K562 (cell line): ENCODE data around the gene RPTOR. TPM values are rescaled to one million over a fixed set of nuclear protein-coding genes. Genes with fewer than 3 reads are reported as not detected.

Experiments
- CHCHD3 ChIP-seq: fragments of 250-450 bp; sonication (Bioruptor Pico); IDR thresholded peaks from 2 replicates; pipeline ENCODE4 v2.1.2; 2022; ENCODE audit warnings: mild to moderate bottlenecking
- CREB5 ChIP-seq: fragments of 250-450 bp; sonication (Bioruptor Pico); IDR thresholded peaks from 2 replicates; pipeline ENCODE4 v1.5.0; 2020; ENCODE audit warnings: mild to moderate bottlenecking
- GTF3C2 ChIP-seq: IDR thresholded peaks from 3 replicates; pipeline ENCODE4 v1.6.1; 2011; ENCODE audit warnings: borderline replicate concordance, mild to moderate bottlenecking, moderate library complexity; ENCODE audit not compliant: insufficient read length; ENCODE audit errors: extremely low read depth
- HMGXB4 ChIP-seq: sonication (generic); formaldehyde crosslinking; IDR thresholded peaks from 2 replicates; pipeline ENCODE4 v1.8.1; 2023; ENCODE audit warnings: mild to moderate bottlenecking, missing genetic modification reagents
- ILF3 ChIP-seq: fragments of 450-650 bp; IDR thresholded peaks from 2 replicates; pipeline ENCODE4 v1.6.1; 2018; ENCODE audit warnings: antibody characterized with exemption, mild to moderate bottlenecking, moderate library complexity, borderline replicate concordance
- JUN ChIP-seq, 2 experiments: sonication (generic) in 1 of 2; formaldehyde crosslinking in 1 of 2; IDR thresholded peaks; 2 replicates each; pipeline versions ENCODE4 v1.6.1 to v1.8.0; 2012 to 2022; ENCODE audit warnings: borderline replicate concordance in 2 of 2, mild to moderate bottlenecking in 2 of 2, improper control_type of control experiment in 1 of 2, low read depth in 1 of 2, low read length in 1 of 2, missing genetic modification reagents in 1 of 2
- PYGO2 ChIP-seq: fragments of 450-650 bp; IDR thresholded peaks from 2 replicates; pipeline ENCODE4 v1.6.1; 2016; ENCODE audit warnings: mild to moderate bottlenecking, missing genetic modification characterization, moderate library complexity, missing compliant biosample characterization
- SMAD3 ChIP-seq: fragments of 450-650 bp; formaldehyde crosslinking; conservative IDR thresholded peaks from 2 replicates; pipeline ENCODE4 v1.4.0; 2020; ENCODE audit warnings: mild to moderate bottlenecking
- SP1 ChIP-seq: sonication (generic); formaldehyde crosslinking; IDR thresholded peaks from 2 replicates; pipeline ENCODE4 v1.8.1; 2022; ENCODE audit warnings: mild to moderate bottlenecking, missing genetic modification reagents
- TEAD2 ChIP-seq: fragments of 450-650 bp; IDR thresholded peaks from 2 replicates; pipeline ENCODE4 v1.6.1; 2016; ENCODE audit warnings: missing genetic modification characterization, control low read depth, missing compliant biosample characterization
- VEZF1 ChIP-seq: fragments of 200-800 bp; sonication (Bioruptor generic); IDR thresholded peaks from 2 replicates; pipeline ENCODE4 v1.6.1; 2017; ENCODE audit warnings: missing genetic modification characterization, missing compliant biosample characterization
- ZNF699 ChIP-seq: fragments of 250-450 bp; sonication (Bioruptor Pico); IDR thresholded peaks from 2 replicates; pipeline ENCODE4 v1.8.0; 2021; ENCODE audit warnings: mild to moderate bottlenecking, moderate library complexity; ENCODE audit not compliant: insufficient replicate concordance
- polyA plus RNA-seq, 8 experiments: library from polyadenylated mRNA; depleted of rRNA in 4 of 8; stranded (reverse) in 5 of 8; unstranded in 3 of 8; fragments of >200 nt; fragmentation: Nextera tagmentation in 2 of 8; fragmentation: Illumina TruSeq in 1 of 8; extraction: Ambion mirVana in 2 of 8; extraction: Trizol in 1 of 8; gene quantifications; 2 replicates each; pipeline versions ENCODE4 v1.2.1 to v1.2.3, GENCODE V29; 2011 to 2014; ENCODE audit warnings: inconsistent platforms in 1 of 8, missing spikeins in 1 of 8
- total RNA-seq, 7 experiments: library from RNA; depleted of rRNA in 6 of 7; stranded (reverse); fragments of >200 nt in 6 of 7; fragmentation: Illumina TruSeq in 2 of 7; extraction: Trizol in 2 of 7; gene quantifications; 2 replicates each; pipeline versions ENCODE4 v1.2.1 to v1.2.3, GENCODE V29; 2011 to 2021; ENCODE audit warnings: low replicate concordance in 1 of 7
- TF ChIP-seq, protein P1 (sequence below): sonication (generic); formaldehyde crosslinking; IDR thresholded peaks from 2 replicates; pipeline ENCODE4 v1.8.1; 2023; ENCODE audit warnings: mild to moderate bottlenecking, missing genetic modification reagents
- TF ChIP-seq, protein P2 (sequence below): fragments of 250-450 bp; sonication (Bioruptor Pico); IDR thresholded peaks from 2 replicates; pipeline ENCODE4 v1.4.0; 2020

RPTOR gene
- total and polyA plus RNA-seq, 9 of the 15 experiments (the other 6 are each of a cell fraction or from before 2014, with no cell fraction given): 0.24 to 54.1 (median 10.2) TPM

- TF ChIP-seq GTF3C2 (no peak), TEAD2 (tag) (no peak), ZNF699 (CRISPR knock-in tag) (no peak), HMGXB4 (CRISPR knock-in tag) (no peak), SMAD3 (CRISPR knock-in tag) (no peak), PYGO2 (tag) (no peak), SP1 (no peak; the same call in 1 of the 2 replicates), CHCHD3 (CRISPR knock-in tag) (no peak), JUN (IDR thresholded peaks at IDR 0.05; ENCODE audit: borderline replicate concordance, low read depth, low read length) (no peak), JUN (CRISPR knock-in tag; IDR thresholded peaks at IDR 0.05; ENCODE audit: borderline replicate concordance) (no peak), CREB5 (CRISPR knock-in tag) (no peak), VEZF1 (CRISPR knock-in tag) (0 out of 2 replicates have a peak, but pooled peaks have one; percentile 5), ILF3 (no peak)
- TF ChIP-seq, protein P1, sequence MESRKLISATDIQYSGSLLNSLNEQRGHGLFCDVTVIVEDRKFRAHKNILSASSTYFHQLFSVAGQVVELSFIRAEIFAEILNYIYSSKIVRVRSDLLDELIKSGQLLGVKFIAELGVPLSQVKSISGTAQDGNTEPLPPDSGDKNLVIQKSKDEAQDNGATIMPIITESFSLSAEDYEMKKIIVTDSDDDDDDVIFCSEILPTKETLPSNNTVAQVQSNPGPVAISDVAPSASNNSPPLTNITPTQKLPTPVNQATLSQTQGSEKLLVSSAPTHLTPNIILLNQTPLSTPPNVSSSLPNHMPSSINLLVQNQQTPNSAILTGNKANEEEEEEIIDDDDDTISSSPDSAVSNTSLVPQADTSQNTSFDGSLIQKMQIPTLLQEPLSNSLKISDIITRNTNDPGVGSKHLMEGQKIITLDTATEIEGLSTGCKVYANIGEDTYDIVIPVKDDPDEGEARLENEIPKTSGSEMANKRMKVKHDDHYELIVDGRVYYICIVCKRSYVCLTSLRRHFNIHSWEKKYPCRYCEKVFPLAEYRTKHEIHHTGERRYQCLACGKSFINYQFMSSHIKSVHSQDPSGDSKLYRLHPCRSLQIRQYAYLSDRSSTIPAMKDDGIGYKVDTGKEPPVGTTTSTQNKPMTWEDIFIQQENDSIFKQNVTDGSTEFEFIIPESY: no peak
- TF ChIP-seq, protein P2, sequence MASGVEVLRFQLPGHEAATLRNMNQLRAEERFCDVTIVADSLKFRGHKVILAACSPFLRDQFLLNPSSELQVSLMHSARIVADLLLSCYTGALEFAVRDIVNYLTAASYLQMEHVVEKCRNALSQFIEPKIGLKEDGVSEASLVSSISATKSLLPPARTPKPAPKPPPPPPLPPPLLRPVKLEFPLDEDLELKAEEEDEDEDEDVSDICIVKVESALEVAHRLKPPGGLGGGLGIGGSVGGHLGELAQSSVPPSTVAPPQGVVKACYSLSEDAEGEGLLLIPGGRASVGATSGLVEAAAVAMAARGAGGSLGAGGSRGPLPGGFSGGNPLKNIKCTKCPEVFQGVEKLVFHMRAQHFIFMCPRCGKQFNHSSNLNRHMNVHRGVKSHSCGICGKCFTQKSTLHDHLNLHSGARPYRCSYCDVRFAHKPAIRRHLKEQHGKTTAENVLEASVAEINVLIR (CRISPR knock-in tag): no peak
Measured at GRCh38 chr17:80992077-80992947, 447.7 kb downstream of the RPTOR start (continued).
